Heart left ventricle (tissue), 13 donors: ENCODE data around the gene DOCK2.

Source experiments
- POLR2A ChIP-seq, 2 donors: fragments of 450-650 bp; IDR thresholded peaks; one replicate each; pipeline ENCODE4 v1.6.1; 2017; ENCODE audit warnings: antibody characterized with exemption in 2 of 2, mild to moderate bottlenecking in 2 of 2, moderate library complexity in 2 of 2
- TF ChIP-seq, protein P1 (sequence below), 12 donors: fragments of 200-600 bp; sonication (generic) in 4 of 12; IDR thresholded peaks; one replicate each; pipeline versions ENCODE4 v1.5.0 to v1.8.0; 2018 to 2022; ENCODE audit warnings: antibody characterized with exemption in 12 of 12, mild to moderate bottlenecking in 5 of 12
- donor health status: ischemic (EF 13 %, LVEDD 7.1; RV severe dilation, severe dysfunction).
- donor health status: DM: no; HTN: yes; CAD: no.
- donor health status: DM: no; HTN: no; CAD: no.
- donor health status: ischemic (EF 25% LVEDD 6.9; RV normal size, moderate dysfunction).
- donor health status: ischemic (EF 25% LVEDD 5.7; RV mildly dilated, moderate dysfunction).
- donor health status: ischemic (EF 35%, LVEDD 5.7; RV mildly dilated, moderate dysfunction).
- donor health status: nonischemic (EF 11% LVEDD 7.7; RV severe dilation, severe dysfunction).
- donor health status: DM: yes; HTN: yes; CAD: no.
- donor health status: PGD.
- donor health status: ischemic (EF 29% LVEDD 5.4; RV normal size, mild dysfunction).
- donor health status: nonischemic (EF 23%, LVEDD 6.1; RV moderate dilation, normal function).

DNA sequence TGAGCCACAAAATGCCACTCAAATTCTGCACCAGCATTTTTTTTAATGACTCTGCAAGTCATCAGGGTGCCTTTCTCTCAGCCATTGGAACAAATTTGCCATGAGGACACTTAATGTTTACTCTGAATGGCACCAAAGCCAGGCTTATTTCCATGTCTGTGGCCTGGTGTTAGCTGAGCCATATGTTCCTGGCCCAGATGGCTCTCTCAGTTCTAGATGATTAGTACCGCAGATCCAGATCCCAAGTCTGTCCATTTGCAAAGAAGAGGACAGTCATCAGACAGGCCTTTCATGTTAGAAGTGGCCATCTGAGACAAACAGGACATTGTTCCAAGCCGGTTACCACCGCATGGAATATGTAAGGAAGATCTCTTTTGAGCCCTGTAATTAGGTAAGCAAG lies 272.9 kb downstream of the DOCK2 start:
- no peak for TF ChIP-seq POLR2A (IDR thresholded peaks at IDR 0.05)
- TF ChIP-seq, protein P1, sequence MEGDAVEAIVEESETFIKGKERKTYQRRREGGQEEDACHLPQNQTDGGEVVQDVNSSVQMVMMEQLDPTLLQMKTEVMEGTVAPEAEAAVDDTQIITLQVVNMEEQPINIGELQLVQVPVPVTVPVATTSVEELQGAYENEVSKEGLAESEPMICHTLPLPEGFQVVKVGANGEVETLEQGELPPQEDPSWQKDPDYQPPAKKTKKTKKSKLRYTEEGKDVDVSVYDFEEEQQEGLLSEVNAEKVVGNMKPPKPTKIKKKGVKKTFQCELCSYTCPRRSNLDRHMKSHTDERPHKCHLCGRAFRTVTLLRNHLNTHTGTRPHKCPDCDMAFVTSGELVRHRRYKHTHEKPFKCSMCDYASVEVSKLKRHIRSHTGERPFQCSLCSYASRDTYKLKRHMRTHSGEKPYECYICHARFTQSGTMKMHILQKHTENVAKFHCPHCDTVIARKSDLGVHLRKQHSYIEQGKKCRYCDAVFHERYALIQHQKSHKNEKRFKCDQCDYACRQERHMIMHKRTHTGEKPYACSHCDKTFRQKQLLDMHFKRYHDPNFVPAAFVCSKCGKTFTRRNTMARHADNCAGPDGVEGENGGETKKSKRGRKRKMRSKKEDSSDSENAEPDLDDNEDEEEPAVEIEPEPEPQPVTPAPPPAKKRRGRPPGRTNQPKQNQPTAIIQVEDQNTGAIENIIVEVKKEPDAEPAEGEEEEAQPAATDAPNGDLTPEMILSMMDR (IDR thresholded peaks at IDR 0.05), result no peak
